K562 (cell line): Measurements from ENCODE around the gene TEX261. TPM values are rescaled to one million over a fixed set of nuclear protein-coding genes. Genes with fewer than 3 reads are reported as not detected.

Experiments used
- CXXC5 ChIP-seq: fragments of 250-450 bp; sonication (Bioruptor Pico); IDR thresholded peaks from 2 replicates; pipeline ENCODE4 v1.8.0; 2022; ENCODE audit warnings: inconsistent platforms, mild to moderate bottlenecking, moderate library complexity
- GTF2F1 ChIP-seq: IDR thresholded peaks from 2 replicates; pipeline ENCODE4 v1.6.1; 2011; ENCODE audit warnings: low read depth, low read length, improper control_type of control experiment
- IRF9 ChIP-seq: fragments of 450-650 bp; IDR thresholded peaks from 2 replicates; pipeline ENCODE4 v1.6.1; 2016; ENCODE audit warnings: missing biosample characterization, missing genetic modification characterization
- KDM1A ChIP-seq, 2 experiments: fragments of 450-650 bp; IDR thresholded peaks; 2 replicates each; pipeline ENCODE4 v1.6.1; 2016; ENCODE audit warnings: mild to moderate bottlenecking in 2 of 2
- KLF6 ChIP-seq: fragments of 250-450 bp; sonication (Bioruptor Pico); IDR thresholded peaks from 2 replicates; pipeline ENCODE4 v1.4.0; 2020; ENCODE audit warnings: mild to moderate bottlenecking, moderate library complexity, borderline replicate concordance
- MCM5 ChIP-seq: fragments of 450-650 bp; IDR thresholded peaks from 2 replicates; pipeline ENCODE4 v1.6.1; 2016; ENCODE audit warnings: low read depth
- MNT ChIP-seq, 2 experiments: fragments of 450-650 bp; conservative IDR thresholded peaks; 2 replicates each; pipeline ENCODE4 v1.6.1; 2017; ENCODE audit warnings: mild to moderate bottlenecking in 2 of 2, moderate library complexity in 2 of 2
- NR2F6 ChIP-seq: fragments of 450-650 bp; formaldehyde crosslinking; IDR thresholded peaks from 2 replicates; pipeline ENCODE4 v1.4.0; 2020; ENCODE audit warnings: mild to moderate bottlenecking
- NUFIP1 ChIP-seq: fragments of 450-650 bp; IDR thresholded peaks from 2 replicates; pipeline ENCODE4 v1.6.1; 2018; ENCODE audit not compliant: partially characterized antibody
- RB1 ChIP-seq: fragments of 450-650 bp; IDR thresholded peaks from 2 replicates; pipeline ENCODE4 v1.6.1; 2017; ENCODE audit warnings: low read depth, mild to moderate bottlenecking
- RBM34 ChIP-seq: fragments of 200-400 bp; formaldehyde crosslinking; IDR thresholded peaks from 2 replicates; pipeline ENCODE4 v1.6.1; 2018; ENCODE audit warnings: low read length, borderline replicate concordance; ENCODE audit not compliant: insufficient read depth
- RFX5 ChIP-seq: IDR thresholded peaks from 2 replicates; pipeline ENCODE4 v1.6.1; 2011; ENCODE audit warnings: low read depth, mild to moderate bottlenecking, improper control_type of control experiment, low read length
- SRSF3 ChIP-seq: fragments of 200-400 bp; formaldehyde crosslinking; IDR thresholded peaks from 2 replicates; pipeline ENCODE4 v1.6.1; 2016; ENCODE audit warnings: mild to moderate bottlenecking, low read length, moderate library complexity; ENCODE audit not compliant: insufficient read depth
- SRSF7 ChIP-seq: fragments of 200-400 bp; formaldehyde crosslinking; optimal IDR thresholded peaks from 2 replicates; pipeline ENCODE3; 2017; ENCODE audit warnings: mild to moderate bottlenecking, low read depth, low read length
- STAT6 ChIP-seq: sonication (generic); formaldehyde crosslinking; IDR thresholded peaks from 2 replicates; pipeline ENCODE4 v1.8.1; 2023; ENCODE audit warnings: mild to moderate bottlenecking, missing genetic modification reagents
- YBX1 ChIP-seq: fragments of 450-650 bp; IDR thresholded peaks from 2 replicates; pipeline ENCODE4 v1.7.1; 2016; ENCODE audit warnings: mild to moderate bottlenecking
- ZBED1 ChIP-seq: IDR thresholded peaks from 2 replicates; pipeline ENCODE4 v1.6.1; 2014
- ZBTB7A ChIP-seq: IDR thresholded peaks from 2 replicates; pipeline ENCODE4 v1.6.1; 2011; ENCODE audit warnings: low read depth, mild to moderate bottlenecking, low read length, moderate library complexity, borderline replicate concordance; ENCODE audit not compliant: control insufficient read depth
- ZC3H11A ChIP-seq: IDR thresholded peaks from 2 replicates; pipeline ENCODE4 v1.6.1; 2012; ENCODE audit warnings: low read depth, low read length, improper control_type of control experiment
- ZNF184 ChIP-seq: sonication (generic); formaldehyde crosslinking; IDR thresholded peaks from 2 replicates; pipeline ENCODE4 v1.5.0; 2020; ENCODE audit warnings: missing genetic modification reagents
- ZNF41 ChIP-seq: fragments of 250-450 bp; sonication (Bioruptor Pico); conservative IDR thresholded peaks from 2 replicates; pipeline ENCODE4 v1.4.0; 2020; ENCODE audit warnings: mild to moderate bottlenecking
- ZNF431 ChIP-seq: sonication (generic); formaldehyde crosslinking; IDR thresholded peaks from 2 replicates; pipeline ENCODE4 v1.8.0; 2022; ENCODE audit warnings: mild to moderate bottlenecking, missing genetic modification reagents
- ZNF668 ChIP-seq: fragments of 250-450 bp; sonication (Bioruptor Pico); IDR thresholded peaks from 2 replicates; pipeline ENCODE4 v1.8.0; 2022; ENCODE audit warnings: mild to moderate bottlenecking, inconsistent platforms
- ZNF695 ChIP-seq: fragments of 450-650 bp; formaldehyde crosslinking; IDR thresholded peaks from 2 replicates; pipeline ENCODE4 v1.4.0; 2020; ENCODE audit warnings: mild to moderate bottlenecking, moderate library complexity
- ZNF764 ChIP-seq: fragments of 250-450 bp; sonication (Bioruptor Pico); IDR thresholded peaks from 2 replicates; pipeline ENCODE4 v1.4.0; 2020; ENCODE audit warnings: low read depth, mild to moderate bottlenecking, moderate library complexity
- polyA plus RNA-seq, 8 experiments: library from polyadenylated mRNA; depleted of rRNA in 4 of 8; stranded (reverse) in 5 of 8; unstranded in 3 of 8; fragments of >200 nt; fragmentation: Nextera tagmentation in 2 of 8; fragmentation: Illumina TruSeq in 1 of 8; extraction: Ambion mirVana in 2 of 8; extraction: Trizol in 1 of 8; gene quantifications; 2 replicates each; pipeline versions ENCODE4 v1.2.1 to v1.2.3, GENCODE V29; 2011 to 2014; ENCODE audit warnings: inconsistent platforms in 1 of 8, missing spikeins in 1 of 8
- total RNA-seq, 7 experiments: library from RNA; depleted of rRNA in 6 of 7; stranded (reverse); fragments of >200 nt in 6 of 7; fragmentation: Illumina TruSeq in 2 of 7; extraction: Trizol in 2 of 7; gene quantifications; 2 replicates each; pipeline versions ENCODE4 v1.2.1 to v1.2.3, GENCODE V29; 2011 to 2021; ENCODE audit warnings: low replicate concordance in 1 of 7

The TEX261 gene
- total and polyA plus RNA-seq, 9 of the 15 experiments (the other 6 are each of a cell fraction or from before 2014, with no cell fraction given) = 11.9 to 110 (median 51.9) TPM

GRCh38 chr2:70948337-70949003, 46.2 kb downstream of the TEX261 start (continued):
- no peak for TF ChIP-seq IRF9 (tag)
- no peak for TF ChIP-seq ZNF184
- TF ChIP-seq CXXC5 (CRISPR knock-in tag) = peak; percentile 26; the same call in 1 of the 2 replicates
- no peak for TF ChIP-seq NR2F6
- TF ChIP-seq ZBTB7A = peak; percentile 48; the same call in 1 of the 2 replicates
- TF ChIP-seq ZC3H11A = no peak
- no peak for TF ChIP-seq RBM34
- no peak for TF ChIP-seq STAT6
- no peak for TF ChIP-seq ZBED1
- no peak for TF ChIP-seq ZNF695 (CRISPR knock-in tag)
- no peak for TF ChIP-seq YBX1
- TF ChIP-seq GTF2F1 = no peak
- no peak for TF ChIP-seq MCM5
- TF ChIP-seq KLF6 (CRISPR knock-in tag) = no peak
- TF ChIP-seq NUFIP1 = no peak
- no peak for TF ChIP-seq ZNF431 (CRISPR knock-in tag)
- TF ChIP-seq SRSF7 = no peak
- no peak for TF ChIP-seq SRSF3
- peak; percentile 58; the same call in 1 of the 2 replicates for TF ChIP-seq RB1
- no peak for TF ChIP-seq ZNF764
- peak in 1 of 2 experiments; percentile 45; a peak in 2 of 4 replicates for TF ChIP-seq MNT (conservative IDR thresholded peaks at IDR 0.05)
- no peak for TF ChIP-seq ZNF668 (CRISPR knock-in tag)
- TF ChIP-seq KDM1A (IDR thresholded peaks at IDR 0.05) = no peak
- no peak for TF ChIP-seq RFX5
- no peak for TF ChIP-seq ZNF41 (CRISPR knock-in tag)
